Trophoblast cell (in vitro differentiated cells and primary cell): ENCODE results near the gene KCNT1.

ENCODE experiments used
- DNase-seq, 2 donors: peaks; one replicate each; pipeline ENCODE4 v3.0.0-alpha.2; 2016
- H2AFZ ChIP-seq: 2 replicates; pipeline ENCODE4 v1.6.1; 2013; ENCODE audit warnings: low read length, moderate library complexity, mild to moderate bottlenecking; ENCODE audit not compliant: insufficient read depth, poor library complexity
- H2AK5ac ChIP-seq: 2 replicates; pipeline ENCODE4 v1.6.1; 2013; ENCODE audit warnings: mild to moderate bottlenecking, low read length
- H2BK120ac ChIP-seq: 2 replicates; pipeline ENCODE4 v1.6.1; 2013; ENCODE audit warnings: low read length, mild to moderate bottlenecking, moderate library complexity; ENCODE audit not compliant: insufficient read depth, poor library complexity
- H2BK12ac ChIP-seq: 2 replicates; pipeline ENCODE4 v1.6.1; 2013; ENCODE audit warnings: mild to moderate bottlenecking, low read length, moderate library complexity
- H2BK5ac ChIP-seq: 2 replicates; pipeline ENCODE4 v1.6.1; 2013; ENCODE audit warnings: low read length, low read depth, moderate library complexity, mild to moderate bottlenecking; ENCODE audit not compliant: poor library complexity
- H3K14ac ChIP-seq: 2 replicates; pipeline ENCODE4 v1.6.1; 2013; ENCODE audit warnings: mild to moderate bottlenecking, low read length
- H3K18ac ChIP-seq: 2 replicates; pipeline ENCODE4 v1.6.1; 2013; ENCODE audit warnings: mild to moderate bottlenecking, low read length
- H3K23ac ChIP-seq: 2 replicates; pipeline ENCODE4 v1.6.1; 2013; ENCODE audit warnings: low read length
- H3K27ac ChIP-seq: 2 replicates; pipeline ENCODE4 v1.5.1; 2013; ENCODE audit warnings: low read depth, mild to moderate bottlenecking, inconsistent platforms, low read length, moderate library complexity
- H3K27me3 ChIP-seq: 2 replicates; pipeline ENCODE4 v1.6.1; 2013; ENCODE audit warnings: inconsistent platforms, mild to moderate bottlenecking, low read length, moderate library complexity; ENCODE audit not compliant: insufficient read depth
- H3K36me3 ChIP-seq, 2 experiments: 1 replicate in 1 of 2; 2 replicates in 1 of 2; pipeline ENCODE4 v1.6.1; 2013; ENCODE audit warnings: low read length in 2 of 2, mild to moderate bottlenecking in 2 of 2, moderate library complexity in 1 of 2; ENCODE audit not compliant: insufficient read depth in 2 of 2, control insufficient read depth in 1 of 2
- H3K4ac ChIP-seq: 2 replicates; pipeline ENCODE4 v1.6.1; 2013; ENCODE audit warnings: low read depth, mild to moderate bottlenecking, low read length, moderate library complexity
- H3K4me1 ChIP-seq, 2 experiments: 1 replicate in 1 of 2; 2 replicates in 1 of 2; pipeline ENCODE4 v1.6.1; 2013; ENCODE audit warnings: low read length in 2 of 2, mild to moderate bottlenecking in 2 of 2, moderate library complexity in 1 of 2; ENCODE audit not compliant: insufficient read depth in 2 of 2, control insufficient read depth in 1 of 2
- H3K4me2 ChIP-seq: 2 replicates; pipeline ENCODE4 v1.6.1; 2013; ENCODE audit warnings: inconsistent platforms, mild to moderate bottlenecking, low read length, moderate library complexity
- H3K4me3 ChIP-seq: 2 replicates; pipeline ENCODE4 v1.5.1; 2013; ENCODE audit warnings: mild to moderate bottlenecking, low read depth, low read length, inconsistent platforms
- H3K79me1 ChIP-seq: one replicate; pipeline ENCODE4 v1.6.1; 2013; ENCODE audit warnings: low read length
- H3K79me2 ChIP-seq: 2 replicates; pipeline ENCODE4 v1.6.1; 2013; ENCODE audit warnings: low read length, mild to moderate bottlenecking; ENCODE audit not compliant: control insufficient read depth, insufficient read depth, poor library complexity
- H3K9ac ChIP-seq: 2 replicates; pipeline ENCODE4 v1.6.1; 2013; ENCODE audit warnings: mild to moderate bottlenecking, low read length
- H3K9me3 ChIP-seq: 2 replicates; pipeline ENCODE4 v1.6.1; 2013; ENCODE audit warnings: low read depth, mild to moderate bottlenecking, control low read depth, inconsistent platforms, low read length; ENCODE audit not compliant: insufficient read depth
- H4K12ac ChIP-seq: 2 replicates; pipeline ENCODE4 v1.6.1; 2013; ENCODE audit warnings: low read depth, mild to moderate bottlenecking, low read length, moderate library complexity
- H4K8ac ChIP-seq: 2 replicates; pipeline ENCODE4 v1.6.1; 2013; ENCODE audit warnings: low read depth, mild to moderate bottlenecking, low read length, moderate library complexity
- H4K91ac ChIP-seq: one replicate; pipeline ENCODE4 v1.6.1; 2013; ENCODE audit warnings: low read depth, mild to moderate bottlenecking, low read length, moderate library complexity
- WGBS: extraction: QIAGEN DNeasy Blood & Tissue Kit; methylation state at CpG from one replicate; pipeline ENCODE4 v1.1.7; 2013; ENCODE audit warnings: missing lambda C conversion rate; ENCODE audit not compliant: insufficient read length, insufficient coverage; ENCODE audit errors: extremely low coverage; 5-methylcytosine and 5-hydroxymethylcytosine counted together

The KCNT1 gene

DNA sequence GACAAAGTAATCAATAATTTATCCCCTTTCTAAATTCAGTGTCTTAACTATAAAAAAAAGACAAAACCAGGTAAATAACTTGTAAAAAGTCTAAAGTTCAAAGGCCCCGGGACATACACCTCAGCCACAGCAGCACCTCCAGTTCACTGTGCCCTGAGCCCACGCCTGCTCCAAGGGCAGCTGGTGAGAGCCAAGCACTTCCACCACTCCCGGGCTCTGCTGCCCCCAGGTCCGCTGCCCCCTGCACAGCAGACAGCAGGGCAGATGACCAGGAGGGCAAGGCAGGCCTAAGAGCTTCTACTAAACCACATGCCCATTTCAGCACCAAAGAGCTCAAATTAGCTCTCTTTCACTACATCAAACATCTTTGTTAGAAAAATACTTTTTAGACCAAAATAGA is 113.4 kb downstream of the KCNT1 start:
- no peak overlapping the region for H2AFZ ChIP-seq
- no peak overlapping the region for H2BK5ac ChIP-seq
- H3K9me3 ChIP-seq, result peaks cover 5% of the 10 kb centered on the region
- H4K91ac ChIP-seq, result no peak overlapping the region
- no peak for DNase-seq
- no peaks in the 10 kb centered on the region for H3K27me3 ChIP-seq
- no peaks in the 10 kb centered on the region for H3K4me1 ChIP-seq
- H3K4ac ChIP-seq, result no peak overlapping the region
- no peak overlapping the region for H3K14ac ChIP-seq
- no peak overlapping the region for H3K18ac ChIP-seq
- no peak overlapping the region for H3K9ac ChIP-seq
- H4K12ac ChIP-seq, result no peak overlapping the region
- no peak overlapping the region for H2AK5ac ChIP-seq
- no peak overlapping the region for H4K8ac ChIP-seq
- no peak overlapping the region for H3K4me3 ChIP-seq
- H3K4me2 ChIP-seq, result no peak overlapping the region
- no peak overlapping the region for H2BK12ac ChIP-seq
- no peaks in the 10 kb centered on the region for H3K79me2 ChIP-seq
- H3K79me1 ChIP-seq, result no peaks in the 10 kb centered on the region
- no peak overlapping the region for H2BK120ac ChIP-seq
- peaks cover 73 to 79% of the 10 kb centered on the region in 2 experiments for H3K36me3 ChIP-seq
- H3K23ac ChIP-seq, result no peak overlapping the region
- no peak overlapping the region for H3K27ac ChIP-seq
- no CpG with 5 or more reads among the region's 4 CpGs for WGBS

DNA sequence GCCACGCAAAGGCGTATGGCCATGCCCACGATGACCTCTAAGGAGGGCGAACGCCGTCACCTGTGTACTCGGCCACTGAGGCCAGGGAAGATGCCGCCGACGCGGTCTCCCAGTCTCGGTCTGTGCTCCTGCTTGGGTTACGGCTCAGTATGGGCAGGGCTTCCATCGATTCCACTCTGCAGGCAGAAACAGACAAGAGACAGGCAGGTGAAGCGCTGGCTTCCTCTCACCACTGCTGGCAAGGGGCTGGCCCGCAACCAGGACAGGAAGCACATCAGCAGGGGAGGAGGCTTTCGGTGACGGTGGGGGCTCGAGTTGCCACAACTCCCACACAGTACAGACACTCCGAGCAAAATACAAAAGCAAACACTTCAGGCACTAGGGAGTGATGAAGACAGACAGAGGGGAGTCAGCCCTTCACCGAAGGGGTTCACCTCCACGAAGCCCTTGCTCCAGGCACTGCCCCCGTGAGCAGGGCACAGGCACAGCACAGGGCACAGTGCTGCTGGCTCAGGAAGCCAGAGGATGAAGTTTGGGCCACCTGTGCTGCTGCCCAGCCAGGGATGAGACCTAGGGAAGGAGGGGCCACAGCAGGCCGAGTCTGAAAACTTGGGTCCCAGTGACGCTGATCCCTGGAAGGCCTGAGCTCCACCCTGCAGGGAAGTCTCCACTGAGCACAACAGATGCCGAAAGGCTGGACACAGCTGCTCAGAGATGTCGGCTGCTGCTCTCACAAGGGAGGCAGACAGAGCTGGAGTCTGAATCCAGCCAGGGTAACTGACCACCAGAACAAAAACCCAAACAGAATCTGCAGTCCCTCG is 114.1 kb downstream of the KCNT1 start:
- Histone ChIP-seq H3K27me3 (no peaks in the 10 kb centered on the region), H2BK5ac (no peak overlapping the region), H2BK120ac (no peak overlapping the region), H4K8ac (no peak overlapping the region), H2AK5ac (no peak overlapping the region), H2BK12ac (no peak overlapping the region), H3K14ac (no peak overlapping the region), H3K9me3 (peaks cover 5% of the 10 kb centered on the region), H3K27ac (no peak overlapping the region), H3K4ac (no peak overlapping the region), H3K4me1 (no peaks in the 10 kb centered on the region), H4K91ac (no peak overlapping the region), H3K79me2 (no peaks in the 10 kb centered on the region), H3K36me3 (peaks cover 75 to 80% of the 10 kb centered on the region in 2 experiments), H3K4me3 (no peak overlapping the region), H3K79me1 (no peaks in the 10 kb centered on the region), H3K9ac (no peak overlapping the region), H4K12ac (no peak overlapping the region), H2AFZ (no peak overlapping the region), H3K23ac (no peak overlapping the region), H3K4me2 (no peak overlapping the region), H3K18ac (no peak overlapping the region)
- WGBS, result no CpG with 5 or more reads among the region's 28 CpGs
- DNase-seq, result no peak

DNA sequence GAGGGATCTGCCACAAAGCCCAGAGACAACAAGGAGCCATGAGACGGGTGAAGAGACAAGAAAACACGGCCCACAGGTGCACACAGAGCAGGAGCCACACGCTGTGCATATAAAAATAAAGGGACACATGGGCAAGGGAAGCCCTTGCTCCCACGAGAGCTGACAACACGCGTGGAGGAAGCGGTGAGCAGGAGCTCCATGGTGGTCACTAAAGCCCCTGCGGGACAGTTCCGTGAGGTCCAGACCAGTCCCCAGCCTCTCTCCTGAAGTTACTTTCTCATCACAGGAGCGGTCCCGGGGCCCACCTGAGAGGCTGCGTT is 114.6 kb downstream of the KCNT1 start:
- Histone ChIP-seq H3K27me3 (no peaks in the 10 kb centered on the region), H2AK5ac (no peak overlapping the region), H3K4me2 (no peak overlapping the region), H2BK12ac (no peak overlapping the region), H3K9me3 (peaks cover 5% of the 10 kb centered on the region), H4K91ac (no peak overlapping the region), H3K23ac (no peak overlapping the region), H3K79me2 (no peaks in the 10 kb centered on the region), H3K4ac (no peak overlapping the region), H3K79me1 (no peaks in the 10 kb centered on the region), H3K4me1 (no peaks in the 10 kb centered on the region), H4K12ac (no peak overlapping the region), H2AFZ (no peak overlapping the region), H3K14ac (no peak overlapping the region), H3K36me3 (peaks cover 75 to 80% of the 10 kb centered on the region in 2 experiments), H4K8ac (no peak overlapping the region), H3K9ac (no peak overlapping the region), H3K27ac (no peak overlapping the region), H2BK5ac (no peak overlapping the region), H2BK120ac (no peak overlapping the region), H3K4me3 (no peak overlapping the region), H3K18ac (no peak overlapping the region)
- WGBS, result no CpG with 5 or more reads among the region's 12 CpGs
- no peak for DNase-seq

DNA sequence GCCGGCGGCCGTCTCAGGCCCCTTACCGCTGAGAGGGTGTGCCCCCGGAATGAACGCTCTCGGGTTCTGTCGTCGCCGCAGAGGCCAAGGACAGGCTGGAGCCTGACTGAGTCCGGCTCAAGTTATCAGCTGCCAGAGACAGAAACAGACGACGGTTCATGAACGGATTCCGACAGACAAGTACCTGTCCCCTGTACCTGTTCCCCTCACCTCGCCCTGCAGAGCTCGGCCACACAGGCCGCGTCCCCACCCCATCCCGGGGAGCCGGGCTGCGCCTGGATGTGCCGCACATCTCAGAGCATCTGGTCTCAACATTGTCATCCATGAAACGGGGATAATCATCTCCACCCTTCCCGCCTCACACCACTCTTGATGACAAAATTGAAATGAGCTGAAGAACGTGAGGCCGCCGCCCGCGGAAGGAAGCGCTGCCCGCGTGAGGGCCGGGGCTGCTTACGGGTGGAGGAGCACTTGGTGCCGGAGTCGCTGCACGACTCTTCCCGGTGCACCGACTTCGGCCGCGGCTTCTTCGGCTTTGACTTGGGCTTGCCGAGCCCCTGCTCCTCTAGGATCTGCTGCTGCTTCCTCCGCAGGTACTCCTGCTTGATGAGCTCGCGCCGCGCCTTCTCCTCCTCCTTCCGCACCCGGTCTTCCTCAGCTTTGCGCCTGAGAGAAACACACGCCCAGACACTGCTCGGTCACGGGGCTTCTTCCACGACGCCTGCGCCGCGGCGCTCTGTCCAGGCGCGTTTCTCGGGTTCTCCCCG is 116.1 kb downstream of the KCNT1 start:
- no peaks in the 10 kb centered on the region for H3K4me1 ChIP-seq
- peaks cover 81 to 85% of the 10 kb centered on the region in 2 experiments for H3K36me3 ChIP-seq
- H3K79me1 ChIP-seq, result no peaks in the 10 kb centered on the region
- no peak for DNase-seq
- no peak overlapping the region for H3K4me2 ChIP-seq
- no peak overlapping the region for H4K12ac ChIP-seq
- H2BK120ac ChIP-seq, result no peak overlapping the region
- no peaks in the 10 kb centered on the region for H3K79me2 ChIP-seq
- H3K4me3 ChIP-seq, result no peak overlapping the region
- no peak overlapping the region for H4K91ac ChIP-seq
- H3K9me3 ChIP-seq, result peaks cover 5% of the 10 kb centered on the region
- no peak overlapping the region for H2BK5ac ChIP-seq
- H3K4ac ChIP-seq, result no peak overlapping the region
- no peak overlapping the region for H2BK12ac ChIP-seq
- no peak overlapping the region for H2AFZ ChIP-seq
- no peak overlapping the region for H4K8ac ChIP-seq
- H3K18ac ChIP-seq, result no peak overlapping the region
- no peak overlapping the region for H3K23ac ChIP-seq
- no peak overlapping the region for H3K14ac ChIP-seq
- H3K27ac ChIP-seq, result no peak overlapping the region
- H3K9ac ChIP-seq, result no peak overlapping the region
- no CpG with 5 or more reads among the region's 66 CpGs for WGBS
- no peak overlapping the region for H2AK5ac ChIP-seq
- H3K27me3 ChIP-seq, result no peaks in the 10 kb centered on the region
